HL-60 (cell line): ENCODE data around the gene TMEM9.

Experiments used
- DNase-seq, 2 experiments: peaks; one replicate each; pipeline ENCODE4 v3.0.0-alpha.2; 2010 to 2020; ENCODE audit warnings: low read depth in 1 of 2, low spot score in 1 of 2
- H3K27ac ChIP-seq: fragments of 250-450 bp; sonication (Bioruptor Pico); replicated peaks from 2 replicates; pipeline ENCODE4 v1.5.1; 2020; ENCODE audit warnings: mild to moderate bottlenecking, moderate library complexity
- H3K27me3 ChIP-seq: fragments of 250-450 bp; sonication (Bioruptor Pico); 2 replicates; pipeline ENCODE4 v1.5.1; 2021; ENCODE audit warnings: mild to moderate bottlenecking, moderate library complexity; ENCODE audit not compliant: insufficient read depth, poor library complexity, severe bottlenecking
- H3K4me3 ChIP-seq: replicated peaks from 2 replicates; pipeline ENCODE4 v1.5.1; 2011; ENCODE audit warnings: mild to moderate bottlenecking, control low read depth, low read length; ENCODE audit not compliant: insufficient read depth
- CTCF ChIP-seq: IDR thresholded peaks from one replicate; pipeline ENCODE4 v1.5.1; 2011; ENCODE audit warnings: low read length, control low read depth, inconsistent platforms; ENCODE audit not compliant: insufficient read depth
- GABPA ChIP-seq: IDR thresholded peaks from 2 replicates; pipeline ENCODE4 v1.6.1; 2012; ENCODE audit warnings: low read depth
- POLR2AphosphoS5 ChIP-seq: IDR thresholded peaks from 2 replicates; pipeline ENCODE4 v1.6.1; 2012; ENCODE audit warnings: low read depth
- REST ChIP-seq: IDR thresholded peaks from 2 replicates; pipeline ENCODE4 v1.6.1; 2012; ENCODE audit warnings: low read depth; ENCODE audit not compliant: insufficient replicate concordance
- SPI1 ChIP-seq: IDR thresholded peaks from 2 replicates; pipeline ENCODE4 v1.6.1; 2012; ENCODE audit warnings: low read depth, mild to moderate bottlenecking, borderline replicate concordance

The TMEM9 gene

GRCh38 chr1:201156819-201157218, 2.5 kb upstream of the TMEM9 start:
- no peak overlapping the region for H3K27ac ChIP-seq
- DNase-seq: no peak
- TF ChIP-seq REST (no peak), POLR2AphosphoS5 (no peak), SPI1 (no peak), CTCF (no peak), GABPA (no peak)
- H3K27me3 ChIP-seq: no peaks in the 10 kb centered on the region
- no peak overlapping the region for H3K4me3 ChIP-seq

- DNase-seq: no peak
- no peak overlapping the region for H3K4me3 ChIP-seq
- no peak for TF ChIP-seq POLR2AphosphoS5
- no peak for TF ChIP-seq CTCF
- no peak for TF ChIP-seq SPI1
- no peak for TF ChIP-seq REST
- TF ChIP-seq GABPA: no peak
- H3K27ac ChIP-seq: no peak overlapping the region
- no peaks in the 10 kb centered on the region for H3K27me3 ChIP-seq
Measured at GRCh38 chr1:201156346-201156745, 2.1 kb upstream of the TMEM9 start.

- Histone ChIP-seq H3K4me3 (no peak overlapping the region), H3K27me3 (no peaks in the 10 kb centered on the region)
Measured at GRCh38 chr1:201155354-201155753, 1.1 kb upstream of the TMEM9 start.

More at GRCh38 chr1:201155354-201155753, 1.1 kb upstream of the TMEM9 start:
- no peak for TF ChIP-seq SPI1
- no peak for TF ChIP-seq CTCF
- DNase-seq: no peak
- H3K27ac ChIP-seq: no peak overlapping the region
